B cell (primary cell): ENCODE measurements around the gene CCDC187.

Source experiments
- EZH2 ChIP-seq: IDR thresholded peaks from 2 replicates; pipeline ENCODE4 v1.6.1; 2012; ENCODE audit warnings: borderline replicate concordance, low read depth, mild to moderate bottlenecking, moderate library complexity, low read length; ENCODE audit not compliant: insufficient read depth, poor library complexity, severe bottlenecking
- TF ChIP-seq, protein P1 (sequence below): fragments of 200-600 bp; IDR thresholded peaks from one replicate; pipeline ENCODE4 v1.8.0; 2022; ENCODE audit warnings: antibody characterized with exemption, mild to moderate bottlenecking

DNA sequence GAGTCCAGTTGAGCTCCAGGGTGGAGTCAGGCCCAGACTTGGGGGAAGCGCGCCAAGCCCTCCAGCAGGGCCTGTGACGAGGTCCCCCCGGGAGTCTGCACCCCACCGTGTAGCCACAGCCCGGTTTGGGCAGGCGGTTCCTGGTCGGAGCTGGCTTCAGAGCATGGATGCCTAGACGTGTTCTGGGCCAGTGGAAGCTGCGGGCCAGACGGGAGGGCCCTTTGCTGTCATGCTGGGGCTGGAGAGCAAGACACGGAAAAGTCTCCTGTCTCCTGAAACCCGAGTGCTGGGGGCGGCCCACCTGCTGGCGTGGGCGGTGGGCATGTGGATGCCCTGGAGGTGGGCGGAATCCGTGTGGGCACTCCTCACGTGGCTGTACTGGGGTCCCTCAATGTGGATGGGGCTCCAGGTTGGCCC is 25.3 kb upstream of the CCDC187 start:
- TF ChIP-seq, protein P1, sequence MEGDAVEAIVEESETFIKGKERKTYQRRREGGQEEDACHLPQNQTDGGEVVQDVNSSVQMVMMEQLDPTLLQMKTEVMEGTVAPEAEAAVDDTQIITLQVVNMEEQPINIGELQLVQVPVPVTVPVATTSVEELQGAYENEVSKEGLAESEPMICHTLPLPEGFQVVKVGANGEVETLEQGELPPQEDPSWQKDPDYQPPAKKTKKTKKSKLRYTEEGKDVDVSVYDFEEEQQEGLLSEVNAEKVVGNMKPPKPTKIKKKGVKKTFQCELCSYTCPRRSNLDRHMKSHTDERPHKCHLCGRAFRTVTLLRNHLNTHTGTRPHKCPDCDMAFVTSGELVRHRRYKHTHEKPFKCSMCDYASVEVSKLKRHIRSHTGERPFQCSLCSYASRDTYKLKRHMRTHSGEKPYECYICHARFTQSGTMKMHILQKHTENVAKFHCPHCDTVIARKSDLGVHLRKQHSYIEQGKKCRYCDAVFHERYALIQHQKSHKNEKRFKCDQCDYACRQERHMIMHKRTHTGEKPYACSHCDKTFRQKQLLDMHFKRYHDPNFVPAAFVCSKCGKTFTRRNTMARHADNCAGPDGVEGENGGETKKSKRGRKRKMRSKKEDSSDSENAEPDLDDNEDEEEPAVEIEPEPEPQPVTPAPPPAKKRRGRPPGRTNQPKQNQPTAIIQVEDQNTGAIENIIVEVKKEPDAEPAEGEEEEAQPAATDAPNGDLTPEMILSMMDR: no peak
- TF ChIP-seq EZH2: no peak
